ENCODE measurements around the gene PRDX1.

The PRDX1 gene

DNA sequence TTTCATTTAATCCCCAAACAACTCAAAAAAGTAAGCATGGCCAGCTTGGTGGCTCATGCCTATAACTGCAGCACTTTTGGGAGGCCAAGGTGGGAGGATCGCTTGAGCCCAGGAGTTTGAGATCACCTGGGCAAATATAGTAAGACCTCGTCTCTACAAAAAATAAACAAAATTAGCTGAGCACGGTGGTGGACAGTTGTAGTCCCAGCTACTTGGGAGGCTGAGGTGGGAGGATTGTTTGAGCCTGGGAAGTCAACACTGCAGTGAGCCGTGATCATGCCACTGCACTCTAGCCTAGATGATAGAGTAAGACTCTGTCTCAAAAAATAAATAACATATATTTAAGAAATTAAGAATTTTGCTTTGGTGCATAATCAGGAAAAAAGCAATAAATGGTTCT, 22.8 kb upstream of the PRDX1 start:
- H3K27ac ChIP-seq (ENCODE audit: low read depth, low read length): peak overlapping the region; percentile 81
- H3K27me3 ChIP-seq (ENCODE audit: control insufficient read depth, low read length): no peaks in the 10 kb centered on the region
- TF ChIP-seq, protein P1, sequence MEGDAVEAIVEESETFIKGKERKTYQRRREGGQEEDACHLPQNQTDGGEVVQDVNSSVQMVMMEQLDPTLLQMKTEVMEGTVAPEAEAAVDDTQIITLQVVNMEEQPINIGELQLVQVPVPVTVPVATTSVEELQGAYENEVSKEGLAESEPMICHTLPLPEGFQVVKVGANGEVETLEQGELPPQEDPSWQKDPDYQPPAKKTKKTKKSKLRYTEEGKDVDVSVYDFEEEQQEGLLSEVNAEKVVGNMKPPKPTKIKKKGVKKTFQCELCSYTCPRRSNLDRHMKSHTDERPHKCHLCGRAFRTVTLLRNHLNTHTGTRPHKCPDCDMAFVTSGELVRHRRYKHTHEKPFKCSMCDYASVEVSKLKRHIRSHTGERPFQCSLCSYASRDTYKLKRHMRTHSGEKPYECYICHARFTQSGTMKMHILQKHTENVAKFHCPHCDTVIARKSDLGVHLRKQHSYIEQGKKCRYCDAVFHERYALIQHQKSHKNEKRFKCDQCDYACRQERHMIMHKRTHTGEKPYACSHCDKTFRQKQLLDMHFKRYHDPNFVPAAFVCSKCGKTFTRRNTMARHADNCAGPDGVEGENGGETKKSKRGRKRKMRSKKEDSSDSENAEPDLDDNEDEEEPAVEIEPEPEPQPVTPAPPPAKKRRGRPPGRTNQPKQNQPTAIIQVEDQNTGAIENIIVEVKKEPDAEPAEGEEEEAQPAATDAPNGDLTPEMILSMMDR (IDR thresholded peaks at IDR 0.05; ENCODE audit: low read depth, low read length, poor library complexity, severe bottlenecking): no peak
- TF ChIP-seq EZH2phosphoT487 (IDR thresholded peaks at IDR 0.05; ENCODE audit: borderline replicate concordance, low read length): no peak
- peak overlapping the region; percentile 63; the same call in 1 of the 2 replicates for H3K4me3 ChIP-seq (ENCODE audit: low read length)
- no peaks in the 10 kb centered on the region for H3K79me2 ChIP-seq (ENCODE audit: control insufficient read depth, low read length)
- H3K4me2 ChIP-seq (ENCODE audit: low read length): peak overlapping the region; percentile 96
- no peaks in the 10 kb centered on the region for H3K9me2 ChIP-seq (replicated peaks; ENCODE audit: control insufficient read depth, low read length)
- no peaks in the 10 kb centered on the region for H3K9me3 ChIP-seq (ENCODE audit: control insufficient read depth, insufficient read depth, low read length)
- H3K4me1 ChIP-seq (ENCODE audit: control insufficient read depth, low read length): peaks cover 45% of the 10 kb centered on the region
- no peaks in the 10 kb centered on the region for H4K20me1 ChIP-seq (ENCODE audit: control insufficient read depth, insufficient read depth, low read depth, low read length)
- H3F3A ChIP-seq (ENCODE audit: control insufficient read depth, insufficient read depth): peaks cover 14% of the 10 kb centered on the region
- H3K36me3 ChIP-seq (ENCODE audit: control insufficient read depth, low read length): no peaks in the 10 kb centered on the region

DNA sequence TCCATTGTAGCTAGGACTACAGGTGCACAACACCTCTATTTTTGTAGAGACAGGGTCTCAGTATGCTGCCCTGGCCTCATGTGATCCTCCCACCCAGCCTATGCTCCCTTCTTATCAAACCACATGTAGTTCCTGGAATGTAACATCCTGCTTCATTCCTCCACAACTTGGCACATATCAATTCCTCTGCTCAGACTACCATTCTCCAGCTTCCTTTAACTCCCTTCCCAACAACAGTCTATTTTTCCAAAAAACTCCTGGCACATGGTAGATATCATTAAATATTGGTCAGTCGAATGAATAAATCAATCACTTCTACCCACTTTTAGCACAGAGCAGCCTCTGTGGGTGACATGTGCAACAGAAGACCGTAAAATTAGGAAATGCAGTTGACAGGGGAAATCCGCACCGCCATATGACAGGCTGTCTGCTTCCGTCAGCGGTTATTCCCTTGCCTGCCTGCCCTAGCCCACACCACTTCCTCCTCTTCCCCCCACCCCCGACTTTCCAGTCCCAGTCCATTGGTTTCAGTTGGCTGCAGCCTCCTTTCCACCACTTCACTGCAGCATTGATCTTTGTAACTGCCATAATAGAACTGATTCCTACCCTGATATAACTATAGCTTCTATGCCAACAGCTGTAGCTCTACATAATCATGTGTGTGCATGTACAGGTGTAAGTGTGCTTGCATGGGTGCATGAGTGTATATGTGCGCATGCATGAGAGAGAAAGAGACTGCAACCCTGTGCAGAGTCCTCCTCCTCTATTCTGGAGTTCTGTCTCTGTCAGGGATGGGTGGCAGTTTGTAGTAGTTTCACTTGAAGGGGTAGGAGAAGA, 22.1 kb upstream of the PRDX1 start:
- TF ChIP-seq, protein P1 (IDR thresholded peaks at IDR 0.05; ENCODE audit: low read depth, low read length, poor library complexity, severe bottlenecking): no peak
- no peak for TF ChIP-seq EZH2phosphoT487 (IDR thresholded peaks at IDR 0.05; ENCODE audit: borderline replicate concordance, low read length)
- Histone ChIP-seq H3K4me3 (ENCODE audit: low read length) (peak overlapping the region; percentile 63), H3K36me3 (ENCODE audit: control insufficient read depth, low read length) (no peaks in the 10 kb centered on the region), H3F3A (ENCODE audit: control insufficient read depth, insufficient read depth) (peaks cover 14% of the 10 kb centered on the region), H3K4me1 (ENCODE audit: control insufficient read depth, low read length) (peaks cover 45% of the 10 kb centered on the region), H3K27me3 (ENCODE audit: control insufficient read depth, low read length) (no peaks in the 10 kb centered on the region), H3K9me3 (ENCODE audit: control insufficient read depth, insufficient read depth, low read length) (no peaks in the 10 kb centered on the region), H3K27ac (ENCODE audit: low read depth, low read length) (peak overlapping the region; percentile 81), H3K79me2 (ENCODE audit: control insufficient read depth, low read length) (no peaks in the 10 kb centered on the region), H3K9me2 (replicated peaks; ENCODE audit: control insufficient read depth, low read length) (no peaks in the 10 kb centered on the region), H3K4me2 (ENCODE audit: low read length) (peak overlapping the region; percentile 96), H4K20me1 (ENCODE audit: control insufficient read depth, insufficient read depth, low read depth, low read length) (no peaks in the 10 kb centered on the region)

DNA sequence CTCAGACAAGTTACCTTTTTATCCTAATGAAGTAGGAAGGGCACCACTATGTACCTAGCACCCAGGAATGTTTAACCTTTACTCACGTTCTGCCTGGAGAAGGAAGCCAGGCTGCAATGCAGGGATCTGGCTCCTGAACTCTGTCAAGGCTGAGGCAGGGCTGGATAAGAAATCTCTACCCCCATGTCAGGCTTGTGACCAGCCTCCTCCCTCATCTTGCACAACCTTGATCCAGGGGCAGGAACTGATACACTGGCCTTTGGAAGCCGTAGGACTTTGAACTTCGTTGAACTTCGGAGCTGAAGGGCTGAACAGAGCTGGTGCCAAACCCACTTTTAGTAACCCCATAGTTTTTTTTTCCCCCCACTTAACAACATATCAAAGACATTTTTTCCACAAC, 20.9 kb upstream of the PRDX1 start:
- Histone ChIP-seq H3K4me2 (ENCODE audit: low read length) (no peak overlapping the region), H3K4me1 (ENCODE audit: control insufficient read depth, low read length) (peaks cover 45% of the 10 kb centered on the region), H3K9me3 (ENCODE audit: control insufficient read depth, insufficient read depth, low read length) (no peaks in the 10 kb centered on the region), H3F3A (ENCODE audit: control insufficient read depth, insufficient read depth) (peaks cover 14% of the 10 kb centered on the region), H3K27ac (ENCODE audit: low read depth, low read length) (no peak overlapping the region), H3K9me2 (replicated peaks; ENCODE audit: control insufficient read depth, low read length) (no peaks in the 10 kb centered on the region), H3K79me2 (ENCODE audit: control insufficient read depth, low read length) (no peaks in the 10 kb centered on the region), H4K20me1 (ENCODE audit: control insufficient read depth, insufficient read depth, low read depth, low read length) (no peaks in the 10 kb centered on the region), H3K27me3 (ENCODE audit: control insufficient read depth, low read length) (no peaks in the 10 kb centered on the region), H3K36me3 (ENCODE audit: control insufficient read depth, low read length) (no peaks in the 10 kb centered on the region), H3K4me3 (ENCODE audit: low read length) (no peak overlapping the region)
- no peak for TF ChIP-seq EZH2phosphoT487 (IDR thresholded peaks at IDR 0.05; ENCODE audit: borderline replicate concordance, low read length)
- TF ChIP-seq, protein P1 (IDR thresholded peaks at IDR 0.05; ENCODE audit: low read depth, low read length, poor library complexity, severe bottlenecking): no peak
